Gastrocnemius medialis (tissue), 4 donors: ENCODE measurements around the gene GJB4.

Experiments used
- POLR2A ChIP-seq, 2 donors: fragments of 450-650 bp; IDR thresholded peaks; one replicate each; pipeline ENCODE4 v1.6.1; 2017; ENCODE audit warnings: antibody characterized with exemption in 2 of 2, mild to moderate bottlenecking in 2 of 2, moderate library complexity in 2 of 2
- TF ChIP-seq, protein P1 (sequence below), 5 experiments: fragments of 450-650 bp in 3 of 5; fragments of 200-600 bp in 2 of 5; sonication (generic) in 2 of 5; IDR thresholded peaks in 4 of 5; conservative IDR thresholded peaks in 1 of 5; 1 replicate in 4 of 5; 2 replicates in 1 of 5; pipeline ENCODE4 v1.5.1; 2016 to 2019; ENCODE audit warnings: antibody characterized with exemption in 5 of 5, mild to moderate bottlenecking in 3 of 5, moderate library complexity in 3 of 5

DNA sequence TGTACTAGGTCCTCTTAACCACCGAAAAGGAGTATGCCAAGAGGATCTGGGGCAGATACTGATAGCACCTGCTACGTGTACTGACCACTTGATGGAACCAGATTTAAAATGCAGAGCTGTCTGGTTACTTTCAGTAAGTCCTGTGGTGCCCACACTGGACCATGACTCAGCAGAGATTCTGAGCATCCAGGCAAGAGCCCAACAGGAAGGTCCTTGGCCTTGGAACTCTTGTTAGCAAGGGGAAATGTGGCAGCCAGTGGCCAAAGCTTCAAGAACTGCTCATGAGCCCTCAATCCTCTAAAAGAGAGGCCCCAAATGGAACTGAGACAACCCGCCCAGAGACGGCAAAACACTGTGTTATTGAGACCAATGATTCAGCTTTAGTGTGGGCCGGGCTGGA is 8.9 kb upstream of the GJB4 start:
- TF ChIP-seq, protein P1, sequence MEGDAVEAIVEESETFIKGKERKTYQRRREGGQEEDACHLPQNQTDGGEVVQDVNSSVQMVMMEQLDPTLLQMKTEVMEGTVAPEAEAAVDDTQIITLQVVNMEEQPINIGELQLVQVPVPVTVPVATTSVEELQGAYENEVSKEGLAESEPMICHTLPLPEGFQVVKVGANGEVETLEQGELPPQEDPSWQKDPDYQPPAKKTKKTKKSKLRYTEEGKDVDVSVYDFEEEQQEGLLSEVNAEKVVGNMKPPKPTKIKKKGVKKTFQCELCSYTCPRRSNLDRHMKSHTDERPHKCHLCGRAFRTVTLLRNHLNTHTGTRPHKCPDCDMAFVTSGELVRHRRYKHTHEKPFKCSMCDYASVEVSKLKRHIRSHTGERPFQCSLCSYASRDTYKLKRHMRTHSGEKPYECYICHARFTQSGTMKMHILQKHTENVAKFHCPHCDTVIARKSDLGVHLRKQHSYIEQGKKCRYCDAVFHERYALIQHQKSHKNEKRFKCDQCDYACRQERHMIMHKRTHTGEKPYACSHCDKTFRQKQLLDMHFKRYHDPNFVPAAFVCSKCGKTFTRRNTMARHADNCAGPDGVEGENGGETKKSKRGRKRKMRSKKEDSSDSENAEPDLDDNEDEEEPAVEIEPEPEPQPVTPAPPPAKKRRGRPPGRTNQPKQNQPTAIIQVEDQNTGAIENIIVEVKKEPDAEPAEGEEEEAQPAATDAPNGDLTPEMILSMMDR (IDR thresholded peaks at IDR 0.05 in 4 of 5, conservative IDR thresholded peaks at IDR 0.05 in 1 of 5): no peak
- TF ChIP-seq POLR2A (IDR thresholded peaks at IDR 0.05): no peak
